HG03103 (cell line): Measurements from ENCODE around the gene GNAI3.

Experiments used
- ATAC-seq: cut with Tn5 transposase; IDR thresholded peaks from one replicate; pipeline ENCODE4 v1.9.1; 2021; ENCODE audit warnings: low read depth; ENCODE audit not compliant: unreplicated experiment

GNAI3 gene

DNA sequence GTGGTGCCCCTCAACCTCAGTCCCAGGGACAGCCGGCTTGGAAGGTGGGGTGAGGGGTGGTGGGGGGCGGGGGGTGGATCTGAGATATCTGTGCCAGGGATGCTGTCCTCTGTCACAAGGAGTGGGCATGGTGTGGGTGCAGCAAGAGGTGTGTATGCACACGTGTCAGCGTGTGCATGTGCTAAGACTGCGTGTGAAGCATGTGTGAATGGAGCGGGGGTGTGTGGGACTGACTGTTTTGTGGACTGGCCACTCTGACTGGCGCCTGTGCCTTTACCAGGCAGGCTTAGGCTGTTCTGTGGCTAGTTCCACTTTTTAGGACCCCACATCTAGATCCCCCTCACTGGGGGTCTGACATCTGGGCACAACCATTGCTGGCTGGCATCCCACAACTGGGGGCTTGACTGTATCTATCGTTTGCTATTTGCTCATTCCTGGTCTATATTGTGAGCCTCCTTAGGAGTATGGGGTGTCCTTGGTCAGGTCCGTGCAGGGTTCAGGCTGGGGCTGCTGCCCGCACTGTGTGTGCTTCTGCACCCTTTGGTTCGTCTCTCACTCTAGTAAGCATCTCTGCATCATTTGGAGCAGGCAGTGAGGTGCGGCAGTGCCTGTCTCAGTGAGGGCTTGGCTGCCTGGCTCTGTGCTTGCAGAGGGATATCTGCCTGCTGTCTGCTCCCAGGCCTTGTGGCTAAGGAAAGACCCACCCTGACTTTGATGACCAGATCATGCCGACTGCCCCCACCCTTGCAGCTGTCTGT, 73.1 kb downstream of the GNAI3 start:
- ATAC-seq, result no peak

DNA sequence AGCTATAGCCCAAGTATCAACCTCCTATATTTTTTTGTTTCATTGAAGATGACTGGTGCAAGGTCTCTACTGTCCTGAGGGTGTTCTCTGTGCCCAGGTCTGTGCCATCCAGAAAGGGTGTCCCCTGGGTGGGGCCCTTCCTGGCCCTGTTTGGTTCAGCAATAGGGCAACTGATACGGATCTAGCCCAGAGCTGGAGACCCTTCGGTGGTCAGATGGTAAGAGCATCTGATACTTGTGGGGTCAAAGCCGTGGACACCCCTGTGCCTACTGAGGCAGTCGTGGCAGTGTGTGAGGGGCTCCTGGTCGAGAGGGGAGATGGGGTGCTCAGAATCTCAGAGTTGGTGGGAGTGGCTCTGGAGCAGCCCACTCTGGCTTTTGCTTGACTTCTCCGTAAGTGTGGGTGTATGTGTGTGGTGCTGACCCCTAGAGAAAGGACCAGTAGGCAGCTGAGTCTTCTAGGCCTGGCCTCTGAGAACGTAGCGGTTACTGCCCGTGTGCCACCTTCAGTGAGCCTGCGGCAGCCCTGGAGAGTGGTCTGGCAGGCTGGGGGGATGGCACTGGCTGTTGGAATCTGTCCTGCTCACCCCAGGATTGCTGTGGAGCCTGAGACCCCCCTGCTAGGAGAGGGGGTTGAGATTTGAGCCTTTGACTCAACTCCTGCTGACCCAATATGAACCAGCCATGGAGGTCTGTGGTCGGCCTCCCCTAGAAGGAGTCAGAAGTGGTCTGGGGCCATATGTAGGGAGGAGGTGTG, 73.9 kb downstream of the GNAI3 start:
- ATAC-seq, result no peak

DNA sequence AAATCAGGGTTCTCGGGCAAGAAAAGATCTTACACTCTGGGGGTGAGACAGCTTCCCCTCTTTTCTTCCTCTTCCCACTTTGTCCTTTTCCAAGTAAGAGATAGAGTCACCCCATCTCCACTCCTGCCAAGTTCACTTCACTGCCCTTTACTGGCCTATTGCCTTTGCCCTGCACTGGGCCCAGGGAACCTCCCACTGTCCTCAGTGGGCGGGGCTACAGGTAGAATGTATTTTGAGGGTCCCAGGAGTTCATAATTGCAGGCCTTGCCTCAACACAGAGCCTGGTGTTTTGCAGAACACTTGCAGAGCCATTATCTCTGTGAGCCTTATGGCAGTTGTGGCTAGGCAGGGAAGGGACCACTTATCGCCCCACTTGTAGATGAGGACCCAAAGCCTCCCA, 74.5 kb downstream of the GNAI3 start:
- no peak for ATAC-seq

DNA sequence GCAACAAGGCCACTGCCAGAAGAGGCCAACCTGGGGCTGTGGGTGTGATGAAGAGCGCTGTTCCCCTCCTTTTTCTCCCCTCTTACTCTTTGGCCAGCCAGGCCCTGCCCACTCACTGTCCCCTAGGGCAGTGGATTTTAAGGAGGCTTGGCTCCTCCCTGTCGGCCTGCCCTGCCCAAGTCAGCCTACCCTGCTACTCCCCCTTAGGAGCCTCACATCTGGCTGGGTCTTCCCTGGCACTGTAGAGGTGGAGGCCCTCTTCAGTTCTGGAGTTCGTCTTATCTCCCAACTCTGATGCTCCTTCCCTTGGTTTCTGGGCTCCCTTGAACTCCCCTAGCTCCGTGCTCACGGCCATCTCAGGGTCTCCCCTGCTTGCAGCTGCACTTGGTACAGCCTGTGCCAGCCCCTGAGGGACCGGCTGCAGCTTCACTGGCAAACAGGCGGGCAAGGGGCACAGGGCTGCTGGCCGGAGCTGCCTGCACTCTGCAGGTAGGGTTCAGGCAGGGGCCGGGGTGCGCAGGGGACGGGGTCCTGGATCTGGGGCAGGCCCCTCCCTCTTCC, 75.3 kb downstream of the GNAI3 start:
- ATAC-seq, result no peak

DNA sequence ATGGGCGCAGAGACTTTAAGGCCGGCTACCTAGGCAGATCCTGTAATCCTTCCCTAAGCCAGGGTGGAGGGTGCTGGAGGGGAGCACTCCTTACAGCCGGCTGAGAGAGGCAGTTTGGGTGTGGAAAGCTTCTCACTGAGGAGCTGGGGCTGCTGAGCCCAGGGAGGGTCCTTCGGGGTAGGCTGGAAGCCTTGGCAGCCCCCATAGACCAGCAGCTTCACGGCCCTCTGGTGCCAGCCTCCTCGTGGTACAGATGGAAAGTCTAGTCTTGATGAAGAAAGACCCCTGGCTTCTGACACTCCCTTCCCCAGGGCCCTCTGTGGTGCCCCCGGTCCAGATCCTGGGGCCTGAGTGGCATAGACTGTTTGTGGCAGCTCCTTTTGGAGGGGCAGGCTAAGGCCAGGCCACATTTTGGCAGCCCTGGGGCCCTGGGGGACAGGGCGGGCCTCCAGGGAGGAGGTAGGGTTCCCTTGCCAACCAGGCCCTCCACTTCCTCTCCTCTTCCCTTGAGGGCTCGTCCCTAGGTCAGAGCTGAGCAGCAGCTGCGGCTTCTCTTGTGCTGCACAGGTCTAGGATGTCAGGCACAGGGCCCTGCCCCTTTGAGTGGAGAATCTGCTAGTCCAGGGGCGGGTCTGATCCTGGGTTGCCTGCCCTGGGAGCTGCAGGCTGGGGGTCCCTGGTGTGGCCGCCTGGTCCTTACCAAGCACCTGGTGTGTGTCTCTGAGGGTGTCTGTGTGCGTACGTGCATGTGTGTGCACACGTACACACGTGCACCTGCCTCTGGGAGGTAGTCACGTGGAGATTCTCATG, 76.0 kb downstream of the GNAI3 start:
- no peak for ATAC-seq

DNA sequence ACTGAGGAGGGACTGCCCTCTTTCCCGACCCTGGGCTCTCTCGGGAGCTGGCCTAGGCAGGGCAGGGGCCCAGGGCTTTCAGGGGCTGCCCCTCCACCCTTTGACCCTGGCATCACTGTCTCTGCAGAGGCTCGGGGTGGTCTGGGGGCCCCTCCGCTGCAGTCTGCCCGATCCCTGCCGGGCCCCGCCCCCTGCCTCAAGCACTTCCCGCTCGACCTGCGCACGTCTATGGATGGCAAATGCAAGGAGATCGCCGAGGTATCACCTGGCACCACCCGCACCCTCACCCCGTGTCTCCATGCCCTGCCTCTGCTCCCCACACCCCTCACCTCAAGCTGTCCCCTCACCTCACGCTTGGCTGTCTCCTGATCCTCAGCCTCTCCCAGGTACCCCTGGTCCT, 76.8 kb downstream of the GNAI3 start:
- no peak for ATAC-seq

DNA sequence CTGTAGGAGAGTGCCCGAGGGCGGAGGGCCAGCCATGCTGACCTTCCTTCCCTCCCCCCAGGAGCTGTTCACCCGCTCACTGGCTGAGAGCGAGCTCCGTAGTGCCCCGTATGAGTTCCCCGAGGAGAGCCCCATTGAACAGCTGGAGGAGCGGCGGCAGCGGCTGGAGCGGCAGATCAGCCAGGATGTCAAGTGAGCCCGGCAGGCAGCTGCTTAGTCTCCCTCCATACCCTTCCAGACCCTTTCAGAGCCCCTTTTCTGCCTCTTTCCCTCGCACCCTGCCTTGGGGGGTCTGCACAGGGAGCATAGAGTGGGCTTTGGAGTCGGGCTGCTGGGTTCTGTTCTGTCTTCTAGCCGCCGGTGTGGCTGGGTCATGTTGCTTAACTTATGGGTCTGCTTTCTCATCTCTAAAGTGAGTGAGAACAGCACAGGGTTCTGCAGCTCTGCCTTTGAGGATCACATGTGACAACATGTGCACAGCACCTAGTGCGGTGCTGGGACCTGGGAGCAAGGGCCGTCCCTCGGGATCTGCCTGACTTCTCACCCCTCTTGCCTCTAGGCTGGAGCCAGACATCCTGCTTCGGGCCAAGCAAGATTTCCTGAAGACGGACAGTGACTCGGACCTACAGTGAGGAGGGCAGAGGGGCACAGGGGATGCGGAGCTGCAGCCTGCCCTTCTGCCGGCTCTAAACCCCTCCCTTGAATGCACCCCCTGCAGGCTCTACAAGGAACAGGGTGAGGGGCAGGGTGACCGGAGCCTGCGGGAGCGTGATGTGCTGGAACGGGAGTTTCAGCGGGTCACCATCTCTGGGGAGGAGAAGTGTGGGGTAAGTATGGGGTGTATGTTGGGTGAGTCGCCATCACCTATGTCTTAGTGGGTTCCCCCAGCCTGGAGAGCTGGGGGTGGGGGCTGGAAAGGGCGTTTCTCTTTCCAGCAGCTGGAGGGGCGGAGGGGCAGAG, 77.5 kb downstream of the GNAI3 start:
- ATAC-seq, result no peak

DNA sequence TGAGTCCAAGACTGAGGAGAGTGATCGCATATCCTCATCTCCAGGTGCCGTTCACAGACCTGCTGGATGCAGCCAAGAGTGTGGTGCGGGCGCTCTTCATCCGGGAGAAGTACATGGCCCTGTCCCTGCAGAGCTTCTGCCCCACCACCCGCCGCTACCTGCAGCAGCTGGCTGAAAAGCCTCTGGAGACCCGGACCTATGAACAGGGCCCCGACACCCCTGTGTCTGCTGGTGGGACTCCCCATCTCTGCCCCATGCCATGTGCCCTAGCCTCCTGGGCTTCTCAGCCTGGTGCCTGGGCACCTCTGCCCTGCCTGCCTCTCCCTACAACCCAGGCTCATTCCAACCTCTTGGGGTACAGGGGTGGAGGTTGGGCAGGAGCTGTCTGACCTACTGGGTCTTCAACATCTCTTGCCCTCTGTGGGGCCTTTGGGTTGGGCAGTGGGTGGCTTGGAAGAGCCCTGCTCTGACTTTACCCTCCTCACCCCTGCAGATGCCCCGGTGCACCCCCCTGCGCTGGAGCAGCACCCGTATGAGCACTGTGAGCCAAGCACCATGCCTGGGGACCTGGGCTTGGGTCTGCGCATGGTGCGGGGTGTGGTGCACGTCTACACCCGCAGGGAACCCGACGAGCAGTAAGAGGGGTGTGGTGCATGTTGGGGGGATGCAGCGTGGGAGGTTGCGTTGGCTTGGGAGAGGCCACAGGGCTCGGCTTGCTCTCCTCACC, 78.4 kb downstream of the GNAI3 start:
- ATAC-seq, result no peak

DNA sequence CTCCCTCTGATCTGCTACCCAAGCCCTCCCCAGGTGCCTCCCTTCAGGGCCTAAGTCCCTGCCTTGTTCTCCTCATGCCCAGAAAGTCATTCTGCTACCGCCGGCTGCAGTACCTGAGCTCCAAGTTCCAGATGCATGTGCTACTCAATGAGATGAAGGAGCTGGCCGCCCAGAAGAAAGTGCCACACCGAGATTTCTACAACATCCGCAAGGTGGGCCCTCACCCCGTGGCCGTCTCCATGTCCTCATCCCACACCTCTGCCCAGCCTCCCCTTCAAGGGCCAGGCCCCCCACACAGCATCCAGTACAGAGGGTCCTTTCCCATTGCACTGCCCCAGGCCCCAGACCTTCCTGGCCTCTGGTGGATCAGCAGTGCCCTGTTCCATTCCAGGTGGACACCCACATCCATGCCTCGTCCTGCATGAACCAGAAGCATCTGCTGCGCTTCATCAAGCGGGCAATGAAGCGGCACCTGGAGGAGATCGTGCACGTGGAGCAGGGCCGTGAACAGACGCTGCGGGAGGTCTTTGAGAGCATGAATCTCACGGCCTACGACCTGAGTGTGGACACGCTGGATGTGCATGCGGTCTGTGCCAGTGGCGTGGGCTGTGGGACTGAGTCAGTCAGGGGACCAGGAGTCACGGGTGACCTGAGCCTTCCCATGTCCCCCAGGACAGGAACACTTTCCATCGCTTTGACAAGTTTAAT, 79.4 kb downstream of the GNAI3 start:
- no peak for ATAC-seq

DNA sequence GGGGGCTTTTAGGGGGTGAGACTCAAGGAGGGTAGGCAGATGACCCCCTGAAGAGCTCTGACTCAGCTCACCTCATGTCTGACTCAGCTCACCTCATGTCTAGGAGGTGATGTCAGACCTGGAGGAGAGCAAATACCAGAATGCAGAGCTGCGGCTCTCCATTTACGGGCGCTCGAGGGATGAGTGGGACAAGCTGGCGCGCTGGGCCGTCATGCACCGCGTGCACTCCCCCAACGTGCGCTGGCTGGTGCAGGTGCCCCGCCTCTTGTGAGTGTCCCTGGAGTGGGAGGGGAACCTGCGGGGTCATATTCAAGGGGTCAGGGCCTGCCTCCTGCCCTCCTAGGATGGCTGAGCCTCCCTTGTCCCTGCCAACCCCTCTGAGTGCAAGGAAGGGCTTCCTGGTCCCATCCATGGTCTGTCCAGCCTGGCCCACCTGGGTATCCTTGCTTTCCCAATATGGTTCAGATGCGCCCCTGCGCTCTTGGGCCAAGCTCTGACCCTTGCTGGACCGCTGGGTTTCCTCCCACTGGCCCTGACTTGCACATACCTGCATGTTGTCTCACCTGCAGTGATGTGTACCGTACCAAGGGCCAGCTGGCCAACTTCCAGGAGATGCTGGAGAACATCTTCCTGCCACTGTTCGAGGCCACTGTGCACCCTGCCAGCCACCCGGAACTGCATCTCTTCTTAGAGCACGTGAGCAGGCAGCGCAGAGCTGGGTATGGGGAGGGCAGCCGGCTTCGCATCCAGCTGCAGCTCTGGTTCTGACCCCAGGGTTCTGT, 80.3 kb downstream of the GNAI3 start:
- no peak for ATAC-seq

DNA sequence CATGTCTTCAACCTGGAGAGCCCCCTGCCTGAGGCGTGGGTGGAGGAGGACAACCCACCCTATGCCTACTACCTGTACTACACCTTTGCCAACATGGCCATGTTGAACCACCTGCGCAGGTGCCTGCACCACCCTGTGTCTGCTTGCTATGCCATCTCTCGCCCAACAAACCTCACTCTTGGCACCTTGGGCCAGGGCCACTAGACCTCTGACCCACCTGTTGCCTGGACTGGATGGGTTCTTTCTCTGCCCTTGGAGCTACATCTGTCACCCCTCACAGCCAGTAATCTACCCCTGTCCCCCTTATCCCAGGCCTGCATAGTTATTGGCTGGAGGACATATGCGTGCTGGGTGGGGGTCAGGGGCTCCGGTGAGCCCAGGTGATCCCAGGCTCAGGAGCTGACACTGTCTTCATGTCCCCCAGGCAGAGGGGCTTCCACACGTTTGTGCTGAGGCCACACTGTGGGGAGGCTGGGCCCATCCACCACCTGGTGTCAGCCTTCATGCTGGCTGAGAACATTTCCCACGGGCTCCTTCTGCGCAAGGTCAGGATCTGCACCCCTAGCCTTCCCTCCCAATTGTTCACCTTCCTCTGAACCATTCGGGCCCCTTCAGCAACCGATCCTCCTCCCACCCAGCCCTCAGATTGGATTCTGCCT, 81.1 kb downstream of the GNAI3 start:
- no peak for ATAC-seq

DNA sequence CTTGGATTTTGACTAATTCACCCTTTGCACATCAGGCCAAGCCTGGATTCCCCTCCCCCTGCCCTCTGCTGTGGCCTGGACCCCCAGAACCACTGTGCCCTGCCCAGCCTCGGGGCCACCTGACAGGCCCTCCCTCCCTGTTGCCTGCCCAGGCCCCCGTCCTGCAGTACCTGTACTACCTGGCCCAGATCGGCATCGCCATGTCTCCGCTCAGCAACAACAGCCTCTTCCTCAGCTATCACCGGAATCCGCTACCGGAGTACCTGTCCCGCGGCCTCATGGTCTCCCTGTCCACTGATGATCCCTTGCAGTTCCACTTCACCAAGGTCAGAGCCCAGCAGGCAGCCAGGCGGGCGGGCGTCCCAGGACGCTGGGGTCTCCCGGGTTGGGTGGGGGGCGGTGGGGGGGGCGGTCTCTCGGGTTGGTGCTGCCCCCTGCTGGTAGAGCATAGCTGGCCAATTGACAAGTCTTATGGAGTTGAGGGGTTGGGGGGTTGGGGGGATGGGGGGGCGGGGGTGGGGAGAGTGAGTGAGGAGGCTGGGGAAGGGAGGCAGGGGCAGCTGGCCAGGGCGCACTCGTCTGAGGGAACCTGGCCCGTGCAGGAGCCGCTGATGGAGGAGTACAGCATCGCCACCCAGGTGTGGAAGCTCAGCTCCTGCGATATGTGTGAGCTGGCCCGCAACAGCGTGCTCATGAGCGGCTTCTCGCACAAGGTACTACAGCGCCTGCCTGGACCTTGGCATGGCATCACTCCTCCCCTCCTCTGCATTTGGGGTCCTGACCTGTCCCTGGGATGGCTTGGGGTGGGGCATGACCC, 81.9 kb downstream of the GNAI3 start:
- no peak for ATAC-seq

DNA sequence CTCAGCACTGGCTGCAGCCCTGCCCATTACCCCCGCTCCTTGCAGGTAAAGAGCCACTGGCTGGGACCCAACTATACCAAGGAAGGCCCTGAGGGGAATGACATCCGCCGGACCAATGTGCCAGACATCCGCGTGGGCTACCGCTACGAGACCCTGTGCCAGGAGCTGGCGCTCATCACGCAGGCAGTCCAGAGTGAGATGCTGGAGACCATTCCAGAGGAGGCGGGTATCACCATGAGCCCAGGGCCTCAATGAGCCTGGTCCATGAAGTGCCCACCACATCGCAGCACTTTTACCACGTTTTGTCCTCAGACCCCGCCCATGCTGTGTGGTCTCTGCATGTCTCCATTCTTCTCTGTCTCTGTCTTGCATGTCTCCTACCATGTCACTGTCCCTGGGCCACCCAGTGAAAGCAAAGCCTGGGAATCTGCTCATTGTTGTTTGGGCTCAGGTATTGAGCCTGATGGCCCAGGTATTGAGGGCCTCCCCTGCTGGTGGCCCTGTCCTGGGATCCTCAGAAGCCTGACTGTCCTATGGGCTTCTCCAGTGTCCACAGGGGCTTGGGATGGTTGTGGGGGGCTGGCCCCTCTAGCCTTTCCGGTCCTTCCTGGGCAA, 82.6 kb downstream of the GNAI3 start:
- no peak for ATAC-seq

DNA sequence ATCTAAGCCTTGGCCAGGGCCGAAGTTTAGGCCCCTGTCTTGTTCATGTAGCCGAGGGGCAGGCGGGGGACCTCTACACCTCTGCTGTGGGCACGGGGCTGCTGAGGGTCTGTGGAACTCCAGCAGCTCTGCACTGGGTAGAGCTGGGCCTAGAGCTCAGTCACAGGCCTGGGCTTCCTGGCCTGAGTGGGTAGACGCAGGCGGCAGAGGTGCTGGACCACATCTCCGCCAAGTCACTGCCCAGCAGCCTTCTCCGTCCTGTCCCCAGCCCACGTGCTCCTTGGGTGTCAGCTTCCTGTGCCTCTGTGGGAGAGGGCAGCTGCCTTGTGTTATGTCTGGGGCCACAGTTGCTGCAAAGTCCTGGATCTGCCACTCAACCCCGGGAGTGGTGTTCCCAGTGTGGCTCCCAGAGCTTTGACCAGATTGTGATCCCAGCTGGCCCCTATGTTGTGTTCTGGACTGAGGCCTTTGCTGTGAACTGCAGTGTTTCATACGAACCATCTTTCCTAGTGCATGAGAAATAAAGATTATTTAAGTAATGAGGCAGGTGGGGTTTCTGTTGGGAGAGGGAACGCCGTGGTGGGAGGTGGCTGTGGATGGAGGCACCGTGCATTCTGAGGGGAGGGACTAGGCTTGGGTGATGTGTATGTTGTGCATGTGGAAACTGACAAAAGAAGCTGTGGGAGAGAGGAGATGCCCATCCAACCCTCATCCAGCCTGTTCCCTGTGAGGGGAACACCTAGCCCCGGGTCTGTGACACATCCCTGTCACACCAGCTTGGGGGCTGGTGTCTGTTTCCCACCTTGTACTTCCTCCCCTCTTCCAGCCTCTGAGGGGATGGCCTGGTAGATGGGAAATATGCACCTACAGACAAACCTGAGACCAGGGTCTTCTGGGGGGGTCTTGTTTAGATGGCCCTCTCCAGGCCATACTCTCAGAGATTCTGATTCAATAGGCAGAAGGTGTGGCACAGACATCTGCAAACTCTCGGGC, 83.4 kb downstream of the GNAI3 start:
- no peak for ATAC-seq
